ENCODE data around the gene CBLIF. TPM values are rescaled to one million over a fixed set of nuclear protein-coding genes. Genes with fewer than 3 reads are reported as not detected.

Gene CBLIF
- total and polyA plus RNA-seq, 4 donors, result not detected

GRCh38 chr11:59802639-59803176 is 42.6 kb downstream of the CBLIF start:
- Histone ChIP-seq H3K27me3 (ENCODE audit: control insufficient read depth in 4 of 4, insufficient read depth in 4 of 4, low read length in 3 of 4) (no peaks in the 10 kb centered on the region), H3K27ac (ENCODE audit: low read depth in 1 of 2, low read length in 2 of 2) (no peak overlapping the region), H3K4me1 (ENCODE audit: control insufficient read depth in 4 of 4, insufficient read depth in 4 of 4, low read length in 3 of 4) (peaks cover 0 to 6% (median 0%) of the 10 kb centered on the region in 4 donors), H3K36me3 (ENCODE audit: control insufficient read depth in 4 of 4, insufficient read depth in 3 of 4, low read depth in 1 of 4, low read length in 3 of 4) (peaks cover 8 to 31% (median 17%) of the 10 kb centered on the region in 4 donors), H3K9ac (ENCODE audit: low read depth in 1 of 2, low read length in 2 of 2) (no peak overlapping the region), H3K9me3 (ENCODE audit: control insufficient read depth in 4 of 4, low read length in 3 of 4) (no peaks in the 10 kb centered on the region), H3K4me3 (ENCODE audit: low read depth in 1 of 3, low read length in 3 of 3) (no peak overlapping the region)
- no peak for DNase-seq (ENCODE audit: low spot score)
- WGBS, result 50% methylated on average over 4 of the region's 4 CpGs
- TF ChIP-seq YY1 (IDR thresholded peaks at IDR 0.05), result peak; percentile 21
- TF ChIP-seq REST (IDR thresholded peaks at IDR 0.05), result no peak
- no peak for TF ChIP-seq ATF3 (IDR thresholded peaks at IDR 0.05)
- peak in 1 of 2 donors; percentile 28 for TF ChIP-seq HNF4A (conservative IDR thresholded peaks at IDR 0.05)
- TF ChIP-seq EGR1 (IDR thresholded peaks at IDR 0.05; ENCODE audit: low read depth in 2 of 2), result no peak
- TF ChIP-seq MAX (IDR thresholded peaks at IDR 0.05), result peak; percentile 97
- peak; percentile 94 to 97 for TF ChIP-seq RAD21 (IDR thresholded peaks at IDR 0.05)
- peak; percentile 84 for TF ChIP-seq CTCF (IDR thresholded peaks at IDR 0.05; ENCODE audit: low read depth, low read length, missing input control)

GRCh38 chr11:59801981-59802638 is 43.2 kb downstream of the CBLIF start:
- Histone ChIP-seq H3K27ac (ENCODE audit: low read depth in 1 of 2, low read length in 2 of 2) (peak overlapping the region in 1 of 2 donors; percentile 42), H3K27me3 (ENCODE audit: control insufficient read depth in 4 of 4, insufficient read depth in 4 of 4, low read length in 3 of 4) (no peaks in the 10 kb centered on the region), H3K36me3 (ENCODE audit: control insufficient read depth in 4 of 4, insufficient read depth in 3 of 4, low read depth in 1 of 4, low read length in 3 of 4) (peaks cover 9 to 27% (median 18%) of the 10 kb centered on the region in 4 donors), H3K4me3 (ENCODE audit: low read depth in 1 of 3, low read length in 3 of 3) (no peak overlapping the region), H3K9ac (ENCODE audit: low read depth in 1 of 2, low read length in 2 of 2) (peak overlapping the region in 1 of 2 donors; percentile 20), H3K9me3 (ENCODE audit: control insufficient read depth in 4 of 4, low read length in 3 of 4) (no peaks in the 10 kb centered on the region), H3K4me1 (ENCODE audit: control insufficient read depth in 4 of 4, insufficient read depth in 4 of 4, low read length in 3 of 4) (peaks cover 0 to 6% (median 0%) of the 10 kb centered on the region in 4 donors)
- no peak for TF ChIP-seq GABPA (IDR thresholded peaks at IDR 0.05 in 1 of 2, conservative IDR thresholded peaks at IDR 0.05 in 1 of 2)
- no peak for TF ChIP-seq TAF1 (conservative IDR thresholded peaks at IDR 0.05)
- TF ChIP-seq SP1 (IDR thresholded peaks at IDR 0.05), result no peak
- no peak for TF ChIP-seq CTCF (IDR thresholded peaks at IDR 0.05; ENCODE audit: low read depth, low read length, missing input control)
- no peak for TF ChIP-seq RXRA (IDR thresholded peaks at IDR 0.05)
- no peak for TF ChIP-seq ZBTB33 (IDR thresholded peaks at IDR 0.05)
- TF ChIP-seq FOXA1 (IDR thresholded peaks at IDR 0.05), result no peak
- no peak for TF ChIP-seq REST (IDR thresholded peaks at IDR 0.05)
- no peak for TF ChIP-seq ATF3 (IDR thresholded peaks at IDR 0.05)
- no peak for TF ChIP-seq RAD21 (IDR thresholded peaks at IDR 0.05)
- TF ChIP-seq EGR1 (IDR thresholded peaks at IDR 0.05; ENCODE audit: low read depth in 2 of 2), result no peak
- no peak for DNase-seq (ENCODE audit: low spot score)
- WGBS, result 62% methylated on average over 5 of the region's 5 CpGs
